Type B pancreatic cell (in vitro differentiated cells): ENCODE data around the gene CCDC38. TPM values are rescaled to one million over a fixed set of nuclear protein-coding genes. Genes with fewer than 3 reads are reported as not detected.

Source experiments
- DNase-seq: peaks from one replicate; pipeline ENCODE4 v3.0.0; 2021; ENCODE audit warnings: mixed read lengths; ENCODE audit not compliant: unreplicated experiment; ENCODE audit errors: extremely low spot score
- H3K27ac Mint-ChIP-seq: 2 replicates; pipeline ENCODE4 v1.8.0; 2021; ENCODE audit warnings: mild to moderate bottlenecking, mixed read lengths
- H3K27me3 Mint-ChIP-seq: 2 replicates; pipeline ENCODE4 v1.8.0; 2021; ENCODE audit warnings: mixed read lengths
- H3K36me3 Mint-ChIP-seq: 2 replicates; pipeline ENCODE4 v1.8.0; 2021; ENCODE audit warnings: mixed read lengths
- H3K4me1 Mint-ChIP-seq: one replicate; pipeline ENCODE4 v1.8.0; 2021; ENCODE audit warnings: mixed read lengths; ENCODE audit not compliant: unreplicated experiment
- H3K4me3 Mint-ChIP-seq: 2 replicates; pipeline ENCODE4 v1.8.0; 2021; ENCODE audit warnings: mild to moderate bottlenecking, mixed read lengths
- H3K9me3 Mint-ChIP-seq: 2 replicates; pipeline ENCODE4 v1.8.0; 2021; ENCODE audit warnings: mixed read lengths
- total RNA-seq: library from RNA; stranded (reverse); gene quantifications from 2 replicates; pipeline ENCODE4 v1.2.1, GENCODE V29; 2021; ENCODE audit warnings: low replicate concordance
- TF ChIP-seq, protein P1 (sequence below): fragments of 200-600 bp; sonication (generic); conservative IDR thresholded peaks from 2 replicates; pipeline ENCODE4 v1.5.0; 2021; ENCODE audit warnings: antibody characterized with exemption, mild to moderate bottlenecking

CCDC38 gene
- total RNA-seq, 1 donor from 2014 or later: 0.29 TPM

- no peak for DNase-seq
- Mint-ChIP-seq H3K36me3 (no peaks in the 10 kb centered on the region), H3K4me3 (no peak overlapping the region), H3K9me3 (no peaks in the 10 kb centered on the region), H3K4me1 (peaks cover 4% of the 10 kb centered on the region), H3K27ac (no peak overlapping the region), H3K27me3 (peaks cover 22% of the 10 kb centered on the region)
- TF ChIP-seq, protein P1, sequence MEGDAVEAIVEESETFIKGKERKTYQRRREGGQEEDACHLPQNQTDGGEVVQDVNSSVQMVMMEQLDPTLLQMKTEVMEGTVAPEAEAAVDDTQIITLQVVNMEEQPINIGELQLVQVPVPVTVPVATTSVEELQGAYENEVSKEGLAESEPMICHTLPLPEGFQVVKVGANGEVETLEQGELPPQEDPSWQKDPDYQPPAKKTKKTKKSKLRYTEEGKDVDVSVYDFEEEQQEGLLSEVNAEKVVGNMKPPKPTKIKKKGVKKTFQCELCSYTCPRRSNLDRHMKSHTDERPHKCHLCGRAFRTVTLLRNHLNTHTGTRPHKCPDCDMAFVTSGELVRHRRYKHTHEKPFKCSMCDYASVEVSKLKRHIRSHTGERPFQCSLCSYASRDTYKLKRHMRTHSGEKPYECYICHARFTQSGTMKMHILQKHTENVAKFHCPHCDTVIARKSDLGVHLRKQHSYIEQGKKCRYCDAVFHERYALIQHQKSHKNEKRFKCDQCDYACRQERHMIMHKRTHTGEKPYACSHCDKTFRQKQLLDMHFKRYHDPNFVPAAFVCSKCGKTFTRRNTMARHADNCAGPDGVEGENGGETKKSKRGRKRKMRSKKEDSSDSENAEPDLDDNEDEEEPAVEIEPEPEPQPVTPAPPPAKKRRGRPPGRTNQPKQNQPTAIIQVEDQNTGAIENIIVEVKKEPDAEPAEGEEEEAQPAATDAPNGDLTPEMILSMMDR: no peak
Observed at GRCh38 chr12:95953000-95953399, 10.6 kb upstream of the CCDC38 start.

DNA sequence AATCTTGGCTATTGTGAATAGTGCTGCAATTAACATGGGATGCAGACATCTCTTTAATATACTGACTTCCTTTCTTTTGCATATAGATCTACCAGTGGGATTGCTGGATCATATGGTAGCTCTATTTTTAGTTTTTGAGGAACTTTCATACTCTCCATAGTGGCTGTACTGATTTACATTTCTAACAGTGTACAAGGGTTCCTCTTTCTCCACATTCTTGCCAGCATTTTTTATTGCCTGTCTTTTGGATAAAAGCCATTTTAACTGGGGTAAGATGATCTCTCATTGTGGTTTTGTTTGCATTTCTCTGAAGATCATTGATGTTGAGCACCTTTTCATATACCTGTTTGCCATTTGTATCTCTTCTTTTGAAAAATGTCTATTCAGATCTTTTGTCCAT is 9.1 kb upstream of the CCDC38 start:
- TF ChIP-seq, protein P1: no peak
- Mint-ChIP-seq H3K4me3 (no peak overlapping the region), H3K36me3 (no peaks in the 10 kb centered on the region), H3K27me3 (peaks cover 22% of the 10 kb centered on the region), H3K4me1 (peaks cover 4% of the 10 kb centered on the region), H3K27ac (no peak overlapping the region), H3K9me3 (no peaks in the 10 kb centered on the region)
- no peak for DNase-seq

DNA sequence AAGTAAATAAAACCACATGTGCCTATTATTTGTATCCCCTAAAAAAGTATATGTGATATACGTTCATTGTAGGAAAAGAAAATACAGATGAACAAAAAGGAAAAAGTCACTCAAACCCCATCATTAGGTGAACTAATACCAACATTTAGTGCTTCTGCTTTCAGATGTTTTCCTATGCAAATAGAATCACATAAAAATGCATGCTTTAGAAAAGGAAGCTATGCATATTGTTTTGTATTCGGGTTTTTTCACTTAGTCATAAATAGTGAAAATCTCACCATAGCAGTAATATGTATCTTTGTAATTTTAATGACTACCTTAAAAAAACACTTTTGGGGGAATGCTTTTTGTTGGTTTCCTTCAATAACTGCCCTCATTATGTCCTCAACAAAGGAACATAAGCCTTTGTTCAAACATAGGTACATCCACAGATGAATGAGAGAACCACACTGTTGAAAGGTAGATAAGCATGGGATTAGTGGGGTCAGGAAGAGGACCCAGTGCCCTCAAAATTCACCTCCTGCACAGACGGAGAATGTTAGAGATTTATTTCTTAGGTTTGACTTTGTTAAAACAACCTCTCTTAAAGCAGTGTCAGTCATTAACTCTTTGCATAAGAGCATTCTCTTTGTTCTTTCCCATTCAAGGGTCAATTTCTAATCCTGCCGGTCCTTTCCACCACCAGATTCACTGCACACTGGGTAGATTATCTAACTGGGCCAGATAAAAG is 7.2 kb upstream of the CCDC38 start:
- no peaks in the 10 kb centered on the region for H3K36me3 Mint-ChIP-seq
- no peaks in the 10 kb centered on the region for H3K9me3 Mint-ChIP-seq
- H3K27me3 Mint-ChIP-seq: peaks cover 40% of the 10 kb centered on the region
- TF ChIP-seq, protein P1: no peak
- no peak for DNase-seq
- no peak overlapping the region for H3K4me3 Mint-ChIP-seq
- peaks cover 4% of the 10 kb centered on the region for H3K4me1 Mint-ChIP-seq
- no peak overlapping the region for H3K27ac Mint-ChIP-seq

- no peak for DNase-seq
- Mint-ChIP-seq H3K27me3 (peaks cover 40% of the 10 kb centered on the region), H3K4me3 (peak overlapping the region; percentile 96), H3K9me3 (no peaks in the 10 kb centered on the region), H3K36me3 (no peaks in the 10 kb centered on the region), H3K27ac (no peak overlapping the region), H3K4me1 (no peaks in the 10 kb centered on the region)
- TF ChIP-seq, protein P1: no peak
Observed at GRCh38 chr12:95944108-95944704, 1.8 kb upstream of the CCDC38 start.

DNA sequence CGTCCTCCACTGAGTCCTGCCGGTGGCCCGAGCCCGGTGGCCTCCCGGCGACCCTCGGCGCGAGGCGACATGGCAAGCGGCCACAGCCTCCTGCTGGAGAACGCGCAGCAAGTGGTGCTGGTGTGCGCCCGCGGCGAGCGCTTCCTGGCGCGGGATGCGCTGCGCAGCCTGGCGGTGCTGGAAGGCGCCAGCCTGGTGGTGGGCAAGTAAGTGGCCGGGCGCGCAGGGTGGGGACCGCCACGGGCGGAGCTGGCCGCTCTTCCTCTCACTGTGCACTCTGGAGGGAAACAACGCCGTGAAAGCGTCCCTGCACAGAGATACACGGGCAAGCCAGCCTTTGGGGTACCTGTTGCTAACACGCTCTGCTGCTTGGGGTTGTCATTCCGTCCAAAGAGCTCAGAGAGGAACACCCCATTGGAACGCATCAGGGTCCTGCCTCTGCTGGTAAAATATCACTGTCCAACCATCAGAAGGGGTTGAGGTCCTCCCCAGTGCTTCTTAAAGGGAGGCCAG is 972 bp upstream of the CCDC38 start, which contains the start of gene AMDHD1:
TSS of gene AMDHD1 (plus strand) at position 2 of the 513 bp plus-strand sequence. CDS start at position 70, 68 bp downstream.
- Mint-ChIP-seq H3K36me3 (no peaks in the 10 kb centered on the region), H3K27ac (peak within 1 kb of the TSS; percentile 74), H3K4me1 (no peaks in the 10 kb centered on the region), H3K4me3 (peak within 1 kb of the TSS; percentile 96), H3K9me3 (no peaks in the 10 kb centered on the region), H3K27me3 (peaks cover 46% of the 10 kb centered on the region)
- peak; percentile 78 for DNase-seq
- TF ChIP-seq, protein P1: peak; percentile 66
